Measurements from ENCODE around the gene CYP1A2.
"Not testable (repeated sequence)": the region's sequence is repeated elsewhere in the genome, so short reads cannot be mapped to it uniquely, and the experiment has no call there.

Gene CYP1A2

GRCh38 chr15:74777769-74778598 lies 29.3 kb downstream of the CYP1A2 start:
- DNase-seq, result peak; percentile 66

DNA sequence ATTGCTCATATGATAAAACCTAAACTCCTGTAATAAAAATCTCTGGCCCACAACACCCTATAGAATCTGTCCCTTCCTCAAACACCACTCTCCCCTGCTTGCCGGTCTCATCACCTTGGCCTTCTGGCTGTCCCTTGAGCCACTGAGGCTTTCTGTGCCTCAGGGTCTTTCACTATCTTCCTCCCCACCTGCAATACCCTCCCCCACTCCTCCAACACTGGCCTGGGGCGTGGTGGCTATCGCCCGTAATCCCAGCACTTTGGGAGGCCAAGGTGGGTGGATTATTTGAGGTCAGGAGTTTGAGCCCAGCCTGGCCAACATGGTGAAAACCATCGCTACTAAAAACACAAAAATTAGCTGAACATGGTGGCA lies 29.9 kb downstream of the CYP1A2 start:
- no peak for DNase-seq

DNA sequence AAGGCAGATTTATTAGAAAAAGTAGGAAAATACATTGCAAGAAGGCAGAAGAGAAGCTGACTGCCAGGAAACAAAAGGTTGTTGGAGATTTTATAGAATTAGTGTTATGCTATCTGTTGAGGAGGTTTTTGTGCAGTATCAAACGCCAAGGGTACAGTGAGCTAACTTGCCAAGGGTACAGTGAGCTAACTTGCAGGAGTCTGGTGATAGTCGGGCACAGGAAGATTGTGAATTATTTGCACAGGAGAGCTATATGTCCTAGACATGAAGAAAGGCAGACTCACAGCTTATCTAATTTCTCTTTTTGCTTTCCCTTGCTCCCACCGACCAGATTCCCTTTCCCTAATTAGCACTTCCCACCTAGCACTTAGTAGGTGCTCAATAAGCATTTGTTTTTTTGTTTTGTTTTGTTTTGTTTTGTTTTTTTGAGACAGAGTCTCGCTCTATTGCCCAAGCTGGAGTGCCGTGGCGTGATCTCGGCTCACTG lies 30.6 kb downstream of the CYP1A2 start:
- DNase-seq, result no peak

- peak; percentile 96 for DNase-seq
Measured at GRCh38 chr15:74780523-74781430, 32.1 kb downstream of the CYP1A2 start.

DNA sequence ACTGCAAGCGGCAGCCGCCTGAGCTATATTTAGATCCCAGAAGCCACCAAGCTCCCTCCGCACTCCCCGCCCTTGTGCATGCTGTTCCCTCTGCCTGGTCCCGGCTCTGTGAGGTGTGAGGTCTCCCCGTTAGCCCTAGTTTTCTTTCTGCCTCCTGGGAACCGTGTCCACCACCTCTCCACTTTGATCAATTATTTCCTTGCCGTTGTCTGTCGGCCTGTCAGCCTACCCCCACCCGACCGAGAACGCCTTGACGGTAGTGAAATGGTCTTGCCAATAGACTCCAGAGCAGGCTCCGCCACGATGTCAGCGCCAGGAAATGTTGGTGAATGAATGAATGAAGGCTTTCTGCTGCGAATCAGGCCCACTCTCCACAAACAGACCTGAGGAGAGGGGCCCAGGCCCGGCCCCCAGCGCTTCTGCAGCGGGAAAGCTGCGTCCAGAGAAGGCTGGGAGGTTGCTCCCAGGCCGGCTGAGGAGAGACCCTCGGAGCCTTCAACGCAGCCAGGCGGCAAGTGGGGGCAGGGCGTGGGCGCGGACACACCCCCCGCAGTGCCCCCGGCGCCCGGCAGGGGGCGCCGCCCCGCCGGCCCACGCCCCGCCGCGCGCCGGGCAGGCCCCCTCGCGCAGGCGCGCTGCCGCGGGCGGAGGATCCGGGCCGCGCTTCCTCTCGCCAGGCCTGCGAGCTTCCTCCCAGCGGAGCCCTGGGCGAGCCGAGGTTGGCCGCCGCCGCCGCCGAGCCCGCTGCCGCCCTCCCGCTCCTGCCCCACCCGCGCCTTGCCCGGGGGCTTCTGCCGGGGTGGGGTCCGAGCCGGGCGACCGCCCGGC lies 33.0 kb downstream of the CYP1A2 start, which contains the start of gene CSK:
TSS of gene CSK (plus strand) at position 650 of the 828 bp plus-strand sequence. CDS start 16,218 bp downstream, outside the sequence.
- peak; percentile 22 for DNase-seq

- DNase-seq, result no peak
Measured at GRCh38 chr15:74782259-74783071, 33.8 kb downstream of the CYP1A2 start.

GRCh38 chr15:74783072-74783807 lies 34.6 kb downstream of the CYP1A2 start:
- DNase-seq, result peak; percentile 82

- DNase-seq, result no peak
Measured at GRCh38 chr15:74783808-74784175, 35.1 kb downstream of the CYP1A2 start.

DNA sequence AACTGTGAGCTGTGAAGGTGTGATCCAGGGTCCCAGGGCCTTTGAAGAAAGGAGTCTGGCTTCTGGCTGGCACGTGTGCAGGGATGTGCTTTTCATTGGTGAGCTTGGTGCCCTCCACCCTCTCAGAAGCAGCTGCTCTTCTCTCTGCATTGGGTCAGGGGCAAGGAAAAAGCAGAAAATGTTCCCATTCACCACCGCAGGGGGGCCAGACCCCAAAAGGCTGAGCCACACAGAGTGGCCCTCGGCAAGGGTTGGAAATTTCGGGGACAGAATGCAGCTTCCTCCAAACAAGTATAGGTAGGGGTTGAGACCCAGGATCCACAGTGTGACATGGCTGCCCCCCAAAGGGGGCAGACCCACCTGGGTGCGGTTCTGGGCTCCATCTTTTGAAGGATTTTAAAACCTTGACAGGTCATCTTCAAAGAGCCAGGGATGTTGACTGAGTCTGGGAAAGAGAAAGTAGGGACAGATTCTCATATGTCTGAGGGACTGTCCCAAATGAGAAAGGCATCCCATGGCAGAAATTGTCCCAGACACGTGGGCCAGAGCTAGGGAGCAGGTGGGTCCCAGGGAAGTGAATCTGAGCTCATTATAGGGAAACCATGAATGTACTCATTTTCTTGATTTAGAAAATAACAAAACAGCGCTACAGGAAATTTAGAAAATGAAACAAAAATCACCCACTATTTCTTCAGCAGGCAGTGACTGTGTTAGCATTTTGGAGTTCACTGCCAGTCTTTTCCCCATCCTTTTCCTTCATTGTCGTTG lies 36.0 kb downstream of the CYP1A2 start:
- no peak for DNase-seq

DNA sequence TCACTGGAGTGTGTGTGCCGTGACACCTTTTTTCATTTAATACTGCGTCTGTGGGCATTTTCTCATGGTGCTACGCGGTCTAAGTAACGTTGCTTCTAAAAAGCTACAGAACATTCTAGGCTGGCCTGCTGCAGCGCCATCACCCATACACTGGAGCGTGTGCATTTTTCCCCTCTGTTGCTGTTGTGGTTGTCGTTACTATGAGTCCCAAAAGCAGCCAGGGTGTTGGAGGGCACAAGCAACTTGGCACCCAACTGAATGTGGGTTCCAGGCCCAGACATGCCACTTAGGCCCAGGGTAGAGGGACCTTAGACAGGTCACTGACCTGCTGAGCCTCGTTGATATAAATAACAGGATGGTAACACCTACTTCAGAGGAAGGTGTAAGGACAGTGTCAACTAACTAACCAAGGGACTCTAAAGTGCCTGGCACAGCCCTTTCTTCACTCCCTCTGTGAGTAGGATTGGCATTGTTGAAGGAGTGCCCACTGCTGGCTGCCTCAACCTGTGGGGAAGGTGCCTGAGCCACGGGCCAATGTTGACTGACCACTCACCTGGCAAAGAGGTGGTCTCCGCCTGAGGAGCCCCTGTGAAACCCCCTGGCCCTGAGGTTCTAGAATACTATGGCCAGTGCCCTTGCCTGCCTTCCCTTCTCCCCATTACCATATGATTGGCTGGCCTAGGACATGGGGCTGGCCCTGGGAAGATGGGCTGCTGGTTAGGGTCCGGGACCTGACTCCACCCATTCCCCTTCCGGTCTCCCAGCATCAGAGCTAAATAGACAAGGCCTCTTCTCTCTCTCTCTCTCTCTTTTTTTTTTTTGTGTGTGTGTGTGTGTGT lies 36.8 kb downstream of the CYP1A2 start:
- no peak for DNase-seq

DNA sequence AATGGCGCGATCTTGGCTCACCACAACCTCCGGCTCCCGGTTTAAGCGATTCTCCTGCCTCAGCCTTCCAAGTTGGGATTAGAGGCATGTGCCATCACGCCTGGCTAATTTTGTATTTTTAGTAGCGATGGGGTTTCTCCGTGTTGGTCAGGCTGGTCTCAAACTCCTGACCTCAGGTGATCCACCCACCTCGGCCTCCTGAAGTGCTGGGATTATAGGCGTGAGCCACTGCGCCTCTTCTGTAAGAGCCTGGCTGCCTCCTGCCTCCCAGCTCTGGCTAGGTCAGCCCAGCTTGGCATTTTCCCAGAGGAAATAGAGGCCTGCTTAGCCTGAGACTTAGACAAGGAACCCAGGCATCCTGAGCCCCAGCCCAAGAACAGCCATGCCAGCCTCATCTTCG lies 37.4 kb downstream of the CYP1A2 start:
- DNase-seq, result not testable (repeated sequence)

- no peak for DNase-seq
Measured at GRCh38 chr15:74786551-74787165, 38.0 kb downstream of the CYP1A2 start.

DNA sequence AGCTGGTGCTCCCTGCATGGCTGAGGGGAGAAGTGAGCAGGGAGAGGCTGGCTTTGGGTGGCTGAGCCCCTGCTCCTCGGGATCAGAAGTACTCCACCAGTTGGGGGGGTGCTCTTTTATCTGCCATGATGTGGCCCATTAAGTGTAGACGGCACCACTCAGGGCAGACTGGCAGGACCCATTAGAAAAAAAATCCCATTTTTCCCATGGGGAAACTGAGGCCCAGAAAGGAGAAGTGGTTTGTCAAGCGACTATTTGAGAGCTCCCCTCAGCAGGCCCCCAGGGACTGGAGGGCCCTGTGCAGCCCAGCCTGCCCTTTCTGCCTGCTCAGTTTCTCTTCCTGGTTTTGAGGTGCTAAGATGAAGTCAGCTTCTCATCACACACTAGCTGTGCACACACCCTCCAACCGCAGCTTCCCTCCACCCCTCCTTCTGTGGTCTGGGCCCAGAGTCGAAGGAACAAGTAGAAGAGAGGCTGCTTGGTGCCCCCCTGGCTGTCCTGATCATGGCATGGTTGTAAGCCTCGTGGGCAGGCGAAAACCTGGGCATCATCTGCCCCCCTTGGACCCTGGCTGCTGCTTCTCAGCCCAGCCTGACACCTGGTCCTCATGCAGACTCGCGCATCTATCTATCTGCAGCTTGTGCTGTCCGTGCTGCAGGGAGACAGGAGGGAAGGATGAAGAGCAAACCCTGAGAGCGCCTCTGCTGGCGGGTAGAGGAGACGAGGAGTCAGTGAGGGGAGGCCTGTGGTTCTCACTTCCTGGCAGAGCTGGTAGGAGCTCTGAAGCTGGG lies 38.8 kb downstream of the CYP1A2 start:
- DNase-seq, result peak; percentile 96

DNA sequence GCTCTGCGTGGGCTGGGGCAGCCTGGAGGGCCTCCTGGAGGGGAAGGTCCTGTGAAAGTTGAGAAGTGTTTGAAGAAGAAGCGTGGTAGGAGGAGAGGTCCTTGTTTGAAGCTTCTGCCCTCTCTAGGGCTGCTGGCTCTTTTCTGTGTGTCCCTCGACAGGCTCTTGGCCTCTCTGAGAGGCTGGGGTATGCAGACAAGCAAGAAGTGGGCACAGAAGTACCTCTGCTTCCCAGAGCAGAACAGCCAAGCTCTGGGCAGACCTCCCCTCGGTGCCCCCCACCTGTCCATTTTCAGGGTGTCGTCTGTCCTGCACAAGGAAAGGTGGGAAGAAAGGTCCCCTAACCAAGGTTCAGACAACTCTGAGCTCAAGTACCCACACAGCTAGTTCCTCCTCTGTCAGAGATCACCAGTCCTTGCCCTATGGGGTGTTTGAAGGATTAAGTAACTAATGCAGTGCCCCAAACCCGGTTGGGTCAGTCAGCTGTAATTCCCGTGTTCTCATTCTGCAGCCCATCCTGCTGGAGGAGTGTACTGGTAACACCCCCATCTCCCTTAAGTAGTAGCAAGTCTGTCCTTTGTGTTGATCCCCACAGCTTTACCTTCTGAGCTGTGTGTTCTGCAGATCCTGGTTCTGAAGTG lies 39.5 kb downstream of the CYP1A2 start:
- DNase-seq, result no peak

GRCh38 chr15:74788683-74789151 lies 40.1 kb downstream of the CYP1A2 start:
- DNase-seq, result peak; percentile 20

DNA sequence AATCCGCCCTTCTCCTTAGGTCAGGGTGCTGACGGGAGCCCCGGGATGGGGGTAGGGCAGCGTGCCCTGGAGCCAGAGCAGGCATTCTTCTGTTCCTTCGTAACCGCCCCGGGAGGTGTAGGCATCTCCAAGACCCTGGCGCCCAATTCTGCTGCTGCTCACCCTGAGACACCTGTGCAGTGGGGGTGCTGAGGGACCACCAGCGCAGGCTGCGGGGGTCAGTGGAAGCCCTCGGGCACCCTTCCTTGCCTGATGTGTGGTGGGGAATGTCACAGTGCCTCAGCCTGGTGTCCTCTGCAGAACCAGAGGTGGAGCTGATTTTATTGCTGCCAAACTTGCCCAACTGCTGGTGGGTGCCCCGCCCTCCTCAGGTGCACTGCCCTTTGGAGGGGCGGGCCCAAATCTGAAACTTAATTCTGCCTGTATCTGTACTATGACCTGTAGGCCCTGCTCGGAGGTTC lies 40.6 kb downstream of the CYP1A2 start:
- no peak for DNase-seq

GRCh38 chr15:74789741-74790079 lies 41.1 kb downstream of the CYP1A2 start:
- DNase-seq, result no peak
